Measurements from ENCODE around the gene LRTM2.

The LRTM2 gene

DNA sequence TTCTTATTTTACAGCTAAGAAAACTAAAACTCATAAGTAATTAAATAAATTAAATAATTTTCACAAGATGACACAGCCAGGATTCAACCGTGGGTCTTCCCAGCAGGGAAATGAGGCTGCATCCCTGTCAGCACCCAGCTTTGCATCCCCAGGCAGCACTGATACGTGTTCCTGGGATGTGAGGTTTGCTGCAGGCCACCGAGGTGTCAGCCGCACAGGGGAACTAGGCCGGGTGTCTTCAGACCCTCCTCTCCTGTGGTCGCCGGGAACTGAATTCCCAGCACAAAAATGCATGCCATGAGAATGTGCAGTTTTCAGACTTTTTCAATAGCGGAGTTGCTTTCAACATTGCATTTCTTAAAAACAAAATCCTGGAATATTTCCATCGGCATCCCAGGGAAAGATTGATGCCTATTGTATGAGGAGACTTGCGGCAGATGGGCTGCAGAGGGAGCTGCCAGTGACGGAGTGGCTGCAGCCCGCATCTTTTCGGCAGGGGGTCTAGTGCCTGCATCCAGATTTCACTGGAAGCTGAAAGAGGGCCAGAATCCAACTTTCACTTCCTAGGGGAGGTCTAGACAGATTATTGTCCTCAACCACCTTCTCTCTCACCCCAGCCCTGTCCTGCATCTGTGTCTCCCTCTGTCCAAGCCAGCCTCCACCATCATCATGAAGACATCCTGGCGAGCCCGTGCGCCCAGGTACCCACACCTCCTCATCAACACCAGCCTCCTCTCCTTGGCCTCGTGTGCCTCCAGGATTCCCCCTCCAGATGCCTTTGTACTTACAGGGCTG, 12.6 kb downstream of the LRTM2 start:
- H3K4me3 ChIP-seq (ENCODE audit: low read depth, low read length), result no peak overlapping the region
- no peak for TF ChIP-seq CTCF (conservative IDR thresholded peaks at IDR 0.05; ENCODE audit: low read depth, low read length)
- no peak for DNase-seq (ENCODE audit: low read depth)

- no peak for TF ChIP-seq CTCF (conservative IDR thresholded peaks at IDR 0.05; ENCODE audit: low read depth, low read length)
- no peak for DNase-seq (ENCODE audit: low read depth)
Observed at GRCh38 chr12:1833596-1834028, 13.2 kb downstream of the LRTM2 start.

GRCh38 chr12:1834186-1834925, 14.0 kb downstream of the LRTM2 start:
- DNase-seq (ENCODE audit: low read depth), result no peak
- no peak overlapping the region for H3K4me3 ChIP-seq (ENCODE audit: low read depth, low read length)

More at GRCh38 chr12:1833596-1834028, 13.2 kb downstream of the LRTM2 start:
- no peak overlapping the region for H3K4me3 ChIP-seq (ENCODE audit: low read depth, low read length)

GRCh38 chr12:1835211-1836131, 15.1 kb downstream of the LRTM2 start:
- TF ChIP-seq CTCF (conservative IDR thresholded peaks at IDR 0.05; ENCODE audit: low read depth, low read length), result no peak
- no peak for DNase-seq (ENCODE audit: low read depth)
- H3K4me3 ChIP-seq (ENCODE audit: low read depth, low read length), result no peak overlapping the region

More at GRCh38 chr12:1834186-1834925, 14.0 kb downstream of the LRTM2 start:
- TF ChIP-seq CTCF (conservative IDR thresholded peaks at IDR 0.05; ENCODE audit: low read depth, low read length), result no peak

- H3K4me3 ChIP-seq (ENCODE audit: low read depth, low read length), result no peak overlapping the region
- DNase-seq (ENCODE audit: low read depth), result no peak
- no peak for TF ChIP-seq CTCF (conservative IDR thresholded peaks at IDR 0.05; ENCODE audit: low read depth, low read length)
Observed at GRCh38 chr12:1836241-1836803, 16.0 kb downstream of the LRTM2 start.

GRCh38 chr12:1836854-1837421, 16.6 kb downstream of the LRTM2 start:
- H3K4me3 ChIP-seq (ENCODE audit: low read depth, low read length), result no peak overlapping the region
- peak; percentile 24 for DNase-seq (ENCODE audit: low read depth)
- TF ChIP-seq CTCF (conservative IDR thresholded peaks at IDR 0.05; ENCODE audit: low read depth, low read length), result no peak
